Type B pancreatic cell (in vitro differentiated cells): Measurements from ENCODE around the gene ZCWPW1. TPM values are rescaled to one million over a fixed set of nuclear protein-coding genes. Genes with fewer than 3 reads are reported as not detected.

Experiments used
- DNase-seq: peaks from one replicate; pipeline ENCODE4 v3.0.0; 2021; ENCODE audit warnings: mixed read lengths; ENCODE audit not compliant: unreplicated experiment; ENCODE audit errors: extremely low spot score
- H3K27ac Mint-ChIP-seq: 2 replicates; pipeline ENCODE4 v1.8.0; 2021; ENCODE audit warnings: mild to moderate bottlenecking, mixed read lengths
- H3K27me3 Mint-ChIP-seq: 2 replicates; pipeline ENCODE4 v1.8.0; 2021; ENCODE audit warnings: mixed read lengths
- H3K36me3 Mint-ChIP-seq: 2 replicates; pipeline ENCODE4 v1.8.0; 2021; ENCODE audit warnings: mixed read lengths
- H3K4me1 Mint-ChIP-seq: one replicate; pipeline ENCODE4 v1.8.0; 2021; ENCODE audit warnings: mixed read lengths; ENCODE audit not compliant: unreplicated experiment
- H3K4me3 Mint-ChIP-seq: 2 replicates; pipeline ENCODE4 v1.8.0; 2021; ENCODE audit warnings: mild to moderate bottlenecking, mixed read lengths
- H3K9me3 Mint-ChIP-seq: 2 replicates; pipeline ENCODE4 v1.8.0; 2021; ENCODE audit warnings: mixed read lengths
- CTCF ChIP-seq: fragments of 200-600 bp; sonication (generic); conservative IDR thresholded peaks from 2 replicates; pipeline ENCODE4 v1.5.0; 2021; ENCODE audit warnings: antibody characterized with exemption, mild to moderate bottlenecking
- total RNA-seq: library from RNA; stranded (reverse); gene quantifications from 2 replicates; pipeline ENCODE4 v1.2.1, GENCODE V29; 2021; ENCODE audit warnings: low replicate concordance

Gene ZCWPW1
- total RNA-seq, 1 donor from 2014 or later = 2.7 TPM

GRCh38 chr7:100475549-100475948, 47.0 kb upstream of the ZCWPW1 start:
- Mint-ChIP-seq H3K27me3 (no peaks in the 10 kb centered on the region), H3K36me3 (no peaks in the 10 kb centered on the region), H3K27ac (peak overlapping the region; percentile 75), H3K4me3 (peak overlapping the region; percentile 89), H3K9me3 (no peaks in the 10 kb centered on the region), H3K4me1 (peaks cover 17% of the 10 kb centered on the region)
- DNase-seq = no peak
- TF ChIP-seq CTCF = no peak

GRCh38 chr7:100472854-100473499, 44.5 kb upstream of the ZCWPW1 start:
- no peaks in the 10 kb centered on the region for H3K9me3 Mint-ChIP-seq
- TF ChIP-seq CTCF = no peak
- H3K27ac Mint-ChIP-seq = peak overlapping the region; percentile 56
- H3K36me3 Mint-ChIP-seq = no peaks in the 10 kb centered on the region
- no peaks in the 10 kb centered on the region for H3K27me3 Mint-ChIP-seq
- DNase-seq = no peak
- H3K4me3 Mint-ChIP-seq = peak overlapping the region; percentile 39
- peaks cover 13% of the 10 kb centered on the region for H3K4me1 Mint-ChIP-seq

GRCh38 chr7:100472121-100472851, 43.8 kb upstream of the ZCWPW1 start:
- TF ChIP-seq CTCF = no peak
- Mint-ChIP-seq H3K27me3 (no peaks in the 10 kb centered on the region), H3K36me3 (no peaks in the 10 kb centered on the region), H3K9me3 (no peaks in the 10 kb centered on the region), H3K27ac (no peak overlapping the region), H3K4me3 (no peak overlapping the region), H3K4me1 (peaks cover 13% of the 10 kb centered on the region)
- DNase-seq = no peak

- Mint-ChIP-seq H3K27me3 (no peaks in the 10 kb centered on the region), H3K27ac (peak overlapping the region; percentile 67), H3K36me3 (no peaks in the 10 kb centered on the region), H3K4me1 (peaks cover 10% of the 10 kb centered on the region), H3K4me3 (no peak overlapping the region), H3K9me3 (no peaks in the 10 kb centered on the region)
- no peak for TF ChIP-seq CTCF
- no peak for DNase-seq
These were observed 42.5 kb upstream of the ZCWPW1 start for GRCh38 chr7:100471021-100471420.

GRCh38 chr7:100469227-100470044, 40.9 kb upstream of the ZCWPW1 start:
- Mint-ChIP-seq H3K4me3 (no peak overlapping the region), H3K27ac (no peak overlapping the region), H3K9me3 (no peaks in the 10 kb centered on the region), H3K4me1 (no peaks in the 10 kb centered on the region), H3K27me3 (no peaks in the 10 kb centered on the region), H3K36me3 (no peaks in the 10 kb centered on the region)
- peak; percentile 89 for DNase-seq
- peak; percentile 92 for TF ChIP-seq CTCF
